Heart left ventricle (tissue), 13 donors: ENCODE results near the gene MRPL22.

Experiments used
- CTCF ChIP-seq, 12 donors: fragments of 200-600 bp; sonication (generic) in 4 of 12; IDR thresholded peaks; one replicate each; pipeline versions ENCODE4 v1.5.0 to v1.8.0; 2018 to 2022; ENCODE audit warnings: antibody characterized with exemption in 12 of 12, mild to moderate bottlenecking in 5 of 12
- POLR2A ChIP-seq, 2 donors: fragments of 450-650 bp; IDR thresholded peaks; one replicate each; pipeline ENCODE4 v1.6.1; 2017; ENCODE audit warnings: antibody characterized with exemption in 2 of 2, mild to moderate bottlenecking in 2 of 2, moderate library complexity in 2 of 2
- donor health status: ischemic (EF 13 %, LVEDD 7.1; RV severe dilation, severe dysfunction).
- donor health status: DM: no; HTN: yes; CAD: no.
- donor health status: DM: no; HTN: no; CAD: no.
- donor health status: ischemic (EF 25% LVEDD 6.9; RV normal size, moderate dysfunction).
- donor health status: ischemic (EF 25% LVEDD 5.7; RV mildly dilated, moderate dysfunction).
- donor health status: ischemic (EF 35%, LVEDD 5.7; RV mildly dilated, moderate dysfunction).
- donor health status: nonischemic (EF 11% LVEDD 7.7; RV severe dilation, severe dysfunction).
- donor health status: DM: yes; HTN: yes; CAD: no.
- donor health status: PGD.
- donor health status: ischemic (EF 29% LVEDD 5.4; RV normal size, mild dysfunction).
- donor health status: nonischemic (EF 23%, LVEDD 6.1; RV moderate dilation, normal function).

- no peak for TF ChIP-seq CTCF (IDR thresholded peaks at IDR 0.05)
- no peak for TF ChIP-seq POLR2A (IDR thresholded peaks at IDR 0.05)
Measured at GRCh38 chr5:155010881-155011280, 70.0 kb downstream of the MRPL22 start.
